NCI-H510A (cell line): Measurements from ENCODE around the gene ERAP2.
"Not testable (repeated sequence)": the region's sequence is repeated elsewhere in the genome, so short reads cannot be mapped to it uniquely, and the experiment has no call there.

Experiments used
- DNase-seq: peaks from one replicate; lab custom pipeline; 2025; lab: John Stamatoyannopoulos, UW

Gene ERAP2

DNA sequence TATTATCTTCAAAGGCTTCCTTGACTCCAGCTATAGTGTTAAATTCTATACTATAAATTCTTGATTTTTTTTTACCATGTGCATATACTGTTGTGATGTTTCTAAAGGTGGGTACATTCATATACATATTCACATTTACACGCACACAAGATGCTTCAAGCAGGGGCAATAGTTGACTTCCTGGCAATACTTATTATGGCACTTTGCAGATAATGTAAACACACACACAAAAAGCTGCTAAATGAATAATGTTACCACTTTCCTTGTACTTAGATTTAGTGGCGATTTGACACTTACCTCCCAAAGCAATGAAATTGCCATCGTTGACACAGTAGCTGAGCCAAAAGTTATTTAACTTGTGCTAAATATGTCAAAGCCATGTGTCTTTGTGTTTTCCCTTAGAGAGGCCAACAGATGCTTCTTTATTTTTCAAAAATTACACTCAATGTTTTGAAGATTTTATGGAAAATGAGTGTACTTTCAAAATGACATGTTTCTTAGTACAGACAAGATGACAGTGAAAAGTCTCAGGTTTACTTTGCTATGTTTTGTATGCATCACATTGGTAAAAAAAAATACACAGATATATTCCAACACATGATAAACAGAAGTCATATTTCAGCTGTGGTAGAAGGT lies 12.2 kb upstream of the ERAP2 start:
- no peak for DNase-seq

DNA sequence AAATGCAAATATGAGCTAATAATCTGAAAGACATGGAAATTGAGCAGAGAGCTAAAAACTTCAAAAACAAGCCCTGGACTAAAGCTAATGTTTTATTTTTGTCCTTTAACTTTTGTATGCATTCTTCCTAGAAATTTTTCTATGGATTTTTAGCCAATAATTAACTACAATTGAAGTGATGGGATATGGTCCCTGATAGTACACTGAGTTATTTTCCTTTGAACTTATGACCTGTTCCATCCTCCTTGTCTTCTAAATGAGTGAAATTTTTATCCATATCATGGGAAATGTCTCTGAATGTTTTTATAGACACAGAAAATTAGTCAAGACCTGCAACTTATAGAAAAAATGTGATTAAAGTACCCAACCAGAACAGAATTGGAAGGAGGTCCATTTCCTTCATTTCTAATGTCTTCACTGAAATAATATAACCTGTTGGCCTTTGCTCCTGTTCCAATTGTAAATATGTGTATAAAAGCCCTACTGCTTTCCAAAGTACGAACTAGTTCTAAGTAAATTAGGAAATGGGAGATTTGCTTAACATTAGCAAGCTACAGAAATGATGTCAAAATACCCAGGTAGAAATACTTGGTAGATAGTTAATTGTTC lies 11.3 kb upstream of the ERAP2 start:
- DNase-seq = no peak

DNA sequence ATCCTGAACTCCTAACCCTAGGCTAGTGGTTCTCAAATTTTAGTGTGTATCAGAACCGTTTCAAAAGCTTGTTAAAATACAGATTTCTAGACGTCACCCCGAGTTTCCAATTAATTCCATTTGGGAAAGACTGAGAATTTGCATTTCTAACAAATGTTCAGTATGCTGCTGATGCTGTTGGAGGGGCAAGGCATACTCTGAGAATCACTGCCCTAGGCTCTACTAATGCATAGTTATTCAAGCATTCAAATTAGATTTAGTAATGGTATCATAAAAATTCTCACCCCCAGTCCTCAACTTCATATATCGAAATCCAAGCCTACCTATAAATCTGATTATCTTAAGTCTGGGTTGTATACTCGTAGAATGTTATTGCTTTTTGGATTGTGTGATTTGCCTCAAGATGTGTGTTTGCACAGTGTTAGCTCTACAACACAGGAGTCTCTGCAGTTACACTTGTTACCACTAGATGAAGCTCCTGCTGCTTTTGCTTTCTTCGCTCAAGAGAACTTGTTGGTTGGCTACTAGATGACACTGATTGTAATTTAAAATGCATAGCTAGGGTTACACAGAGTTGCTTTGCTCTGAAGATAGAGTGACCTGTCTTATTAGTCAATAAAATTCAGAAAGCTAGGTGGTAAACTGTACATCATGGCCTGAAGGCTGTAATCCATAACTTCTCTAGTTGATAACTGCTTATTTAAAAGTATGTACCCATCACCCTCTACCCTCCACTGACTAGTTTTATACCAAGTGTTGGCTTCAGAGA lies 7.5 kb upstream of the ERAP2 start:
- no peak for DNase-seq

GRCh38 chr5:96869372-96869641 lies 7.0 kb upstream of the ERAP2 start:
- no peak for DNase-seq

- no peak for DNase-seq
Observed at GRCh38 chr5:96870094-96871026, 5.9 kb upstream of the ERAP2 start.

DNA sequence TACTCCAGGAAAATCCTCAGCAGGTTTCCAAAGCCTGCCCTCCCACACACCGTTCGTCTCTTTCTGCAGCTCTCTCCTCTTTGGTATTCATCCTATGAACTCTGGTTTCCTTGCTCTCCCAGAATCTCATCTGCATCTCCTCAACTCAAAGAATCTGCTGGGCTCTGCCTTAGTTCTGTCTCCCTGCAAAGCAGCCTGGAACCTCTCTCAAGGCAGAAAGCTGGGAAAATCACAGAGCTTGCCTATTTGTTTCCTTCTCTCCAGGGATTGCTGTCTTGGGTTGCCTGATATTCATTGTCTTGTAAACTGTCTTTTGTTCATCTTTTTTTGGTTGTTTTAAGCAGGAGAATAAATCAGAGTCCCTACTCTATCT lies 5.3 kb upstream of the ERAP2 start:
- DNase-seq = no peak

GRCh38 chr5:96871686-96872085 lies 4.6 kb upstream of the ERAP2 start:
- no peak for DNase-seq

GRCh38 chr5:96873449-96873848 lies 2.9 kb upstream of the ERAP2 start:
- DNase-seq = no peak

GRCh38 chr5:96874631-96875030 lies 1.7 kb upstream of the ERAP2 start:
- DNase-seq = no peak

DNA sequence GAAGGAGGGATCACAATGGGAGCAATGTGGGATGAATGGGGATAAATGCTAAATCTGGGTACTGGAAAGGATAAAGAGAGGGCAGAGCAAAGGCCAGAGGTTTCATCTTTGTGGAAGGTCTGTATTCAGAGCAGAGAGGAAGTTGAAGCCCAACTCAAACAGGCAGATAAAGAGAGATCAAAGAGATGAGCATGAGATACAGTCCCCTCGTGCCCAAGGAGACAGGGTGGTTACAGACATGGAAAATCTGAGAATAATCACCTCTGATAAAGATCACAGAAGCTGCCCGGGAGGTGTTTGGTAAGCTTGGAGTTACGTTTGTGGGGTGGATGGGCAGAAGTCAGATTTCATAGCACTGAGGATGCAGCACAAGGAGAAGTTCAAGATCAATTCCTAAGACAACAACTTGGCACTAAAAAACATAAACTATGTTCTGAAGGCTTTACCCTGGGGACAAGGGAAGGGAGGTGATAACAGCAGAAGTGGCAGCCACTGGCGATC lies 459 bp upstream of the ERAP2 start:
- DNase-seq = no peak

GRCh38 chr5:96876977-96877469 lies 723 bp downstream of the ERAP2 start:
- DNase-seq = not testable (repeated sequence)

- DNase-seq = no peak
Observed at GRCh38 chr5:96879665-96880064, 3.4 kb downstream of the ERAP2 start.

DNA sequence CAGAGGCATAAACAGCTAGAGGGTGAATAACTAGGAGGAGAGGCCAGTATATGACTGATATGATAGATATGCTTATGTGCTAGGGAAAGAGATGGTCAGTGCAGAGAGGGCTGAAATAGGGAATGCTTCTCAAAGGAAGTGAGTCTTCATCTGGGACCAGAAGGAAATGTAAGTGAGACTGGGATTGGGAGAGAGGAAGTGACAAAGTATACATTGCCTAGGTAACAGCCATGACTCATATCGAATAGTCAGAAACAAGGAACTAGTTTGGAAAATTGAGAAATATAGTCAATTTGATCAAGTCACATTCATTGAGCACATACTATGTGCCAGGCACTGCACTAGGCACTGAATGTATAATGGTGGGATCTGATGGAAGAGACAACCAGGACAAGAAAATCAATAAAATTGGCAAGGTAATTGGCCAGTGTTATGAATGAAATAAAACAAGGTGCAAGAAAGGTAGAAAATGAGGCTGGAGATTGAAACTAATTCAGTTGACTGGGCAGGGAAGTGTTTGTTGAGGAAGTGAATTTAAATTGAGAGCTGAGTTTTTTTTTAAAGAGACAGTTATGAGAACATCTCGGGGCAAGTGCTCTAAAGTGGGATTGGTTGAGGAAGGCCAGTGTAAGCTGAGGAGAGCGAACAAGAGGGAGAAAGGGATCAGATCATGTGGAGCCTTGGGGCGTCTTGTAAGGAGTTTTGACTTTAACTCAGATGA lies 4.3 kb downstream of the ERAP2 start:
- no peak for DNase-seq

DNA sequence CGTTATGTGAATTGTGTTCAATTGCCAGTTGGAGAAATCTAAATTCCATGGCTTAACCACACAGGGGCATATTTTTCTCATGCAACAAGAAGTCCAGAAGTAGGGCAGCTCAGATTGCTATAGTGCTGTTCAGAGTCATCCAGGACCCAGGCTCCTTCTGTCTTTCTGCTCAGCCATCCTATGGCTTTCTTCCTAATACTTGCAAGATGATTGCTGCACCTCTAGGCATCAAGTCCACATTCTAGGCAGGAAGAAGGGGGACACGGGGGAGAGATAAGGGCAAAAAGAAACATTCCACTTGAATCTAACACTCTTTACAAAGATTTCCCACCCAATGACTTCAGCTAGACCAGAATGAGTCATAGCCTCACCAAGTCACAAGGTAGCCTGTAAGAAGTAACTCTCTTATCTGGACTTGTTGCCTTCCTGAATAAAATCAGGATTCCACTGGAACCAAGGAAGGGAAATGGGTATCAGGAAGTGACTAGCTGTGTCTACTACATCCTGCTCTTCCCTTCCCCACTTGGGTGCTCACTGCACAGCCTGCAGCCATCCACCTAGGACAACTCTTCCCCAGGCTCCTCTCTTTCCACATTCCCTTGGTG lies 5.3 kb downstream of the ERAP2 start:
- DNase-seq = no peak

DNA sequence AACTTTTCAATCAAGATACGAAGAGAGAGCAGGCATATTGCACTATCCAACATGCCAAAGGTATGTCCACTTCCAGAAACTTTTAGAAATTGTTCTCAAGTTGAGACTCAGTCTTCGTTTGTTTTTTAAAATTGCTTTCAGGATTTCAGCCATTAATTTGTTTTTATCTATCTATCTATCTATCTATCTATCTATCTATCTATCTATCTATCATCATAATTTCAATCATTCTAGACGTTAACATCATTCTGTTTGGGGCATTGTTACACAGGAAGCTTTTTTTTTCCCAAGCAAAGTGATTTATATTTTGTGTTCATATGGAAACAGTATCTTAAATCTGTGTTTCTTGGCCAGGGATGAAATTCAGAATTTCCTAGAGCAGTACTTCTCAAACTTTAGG lies 7.6 kb downstream of the ERAP2 start:
- no peak for DNase-seq

GRCh38 chr5:96884995-96885394 lies 8.7 kb downstream of the ERAP2 start:
- DNase-seq = no peak

GRCh38 chr5:96885518-96886338 lies 9.4 kb downstream of the ERAP2 start:
- DNase-seq = no peak

DNA sequence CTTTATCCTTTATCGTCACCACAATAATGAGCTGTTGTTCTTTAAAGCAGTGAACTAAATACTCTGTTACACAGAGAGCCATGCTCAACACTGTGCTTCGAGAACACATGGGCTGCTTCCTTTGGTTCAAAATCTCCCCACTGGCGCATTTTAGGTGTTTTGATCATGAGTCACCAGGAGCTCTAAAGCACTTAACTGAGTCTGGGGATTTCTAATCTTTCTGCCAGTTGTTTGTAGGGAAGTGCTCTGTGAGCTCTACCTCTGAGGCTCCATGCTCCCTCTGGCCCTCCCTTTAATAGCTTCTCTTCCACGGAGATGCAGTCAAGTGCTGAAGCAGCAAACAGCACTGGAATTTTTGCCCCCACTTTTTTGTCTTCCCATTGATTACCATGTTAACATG lies 17.0 kb downstream of the ERAP2 start:
- DNase-seq = no peak

- DNase-seq = no peak
Observed at GRCh38 chr5:96896276-96896675, 20.0 kb downstream of the ERAP2 start.

DNA sequence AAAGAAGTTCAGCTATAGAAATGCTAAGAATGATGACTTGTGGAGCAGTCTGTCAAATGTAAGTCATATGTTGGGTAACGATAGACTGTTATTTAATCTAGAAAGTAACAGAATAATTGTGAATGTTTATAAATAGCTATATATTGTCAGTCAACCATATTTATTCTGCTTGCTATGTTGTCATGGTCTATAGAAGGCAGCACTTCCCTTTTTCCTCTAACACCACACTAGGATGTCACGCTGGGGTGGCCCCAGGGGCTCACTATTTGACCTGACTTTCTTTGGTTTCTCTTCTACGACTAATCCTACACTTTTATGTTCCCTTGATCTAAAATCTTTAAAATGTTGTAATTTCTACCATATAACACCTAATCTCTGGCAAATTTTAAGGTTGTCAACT lies 20.5 kb downstream of the ERAP2 start:
- DNase-seq = no peak
